Neural progenitor cell (in vitro differentiated cells): ENCODE measurements around the gene PITX3.

Experiments
- CTCF ChIP-seq: fragments of 200-600 bp; sonication (generic); IDR thresholded peaks from 2 replicates; pipeline ENCODE4 v1.5.1; 2017; ENCODE audit warnings: antibody characterized with exemption, mild to moderate bottlenecking
- EZH2 ChIP-seq: fragments of 200-600 bp; sonication (generic); IDR thresholded peaks from 2 replicates; pipeline ENCODE4 v1.6.1; 2017; ENCODE audit warnings: antibody characterized with exemption, mild to moderate bottlenecking, moderate library complexity

GRCh38 chr10:102264371-102264770 is 23.1 kb upstream of the PITX3 start:
- no peak for TF ChIP-seq CTCF
- no peak for TF ChIP-seq EZH2
